ENCODE measurements around the gene SNU13.
"Not testable (repeated sequence)": the region's sequence is repeated elsewhere in the genome, so short reads cannot be mapped to it uniquely, and the experiment has no call there.

SNU13 gene

DNA sequence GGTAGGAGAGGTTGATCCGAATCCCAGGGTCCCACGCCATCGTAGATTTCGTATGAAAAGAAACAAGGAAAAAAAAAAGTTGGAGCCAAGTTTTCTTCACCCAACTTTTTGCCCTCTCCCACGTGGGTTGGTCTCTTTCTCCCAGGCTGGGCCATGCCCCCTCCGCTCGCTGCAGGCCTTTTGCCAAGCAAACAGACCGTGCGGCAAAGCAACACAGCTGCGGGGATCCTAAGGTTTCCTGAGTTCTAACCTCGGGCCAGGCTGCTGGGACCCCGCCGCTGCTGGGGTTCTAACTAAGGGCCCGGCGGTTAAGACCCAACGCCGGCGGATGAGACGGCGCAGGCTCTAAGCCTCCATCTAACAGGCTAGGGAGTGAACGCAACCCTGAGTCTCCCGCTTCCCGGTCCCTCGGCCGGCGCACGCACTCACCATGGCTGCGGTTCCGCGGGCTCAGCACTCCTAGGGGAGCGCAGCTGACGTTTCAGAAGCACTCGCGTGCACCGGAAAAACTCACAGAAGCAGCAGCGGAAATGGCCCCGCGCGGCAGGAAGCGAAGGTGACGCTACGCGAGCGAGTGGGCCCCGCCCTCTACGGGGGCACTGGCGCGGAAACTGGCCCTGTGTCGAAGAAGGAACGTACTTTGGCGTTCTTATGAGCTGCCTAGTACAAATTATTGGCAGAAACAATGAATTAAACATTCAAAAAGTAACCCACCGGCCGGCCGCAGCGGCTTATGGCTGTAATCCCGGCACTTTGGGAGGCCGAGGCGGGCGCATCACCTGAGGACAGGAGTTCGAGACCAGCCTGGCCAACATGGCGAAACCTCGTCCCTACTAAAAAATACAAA, at the start of gene SNU13:
TSS of gene SNU13 (minus strand) at position 503 of the 847 bp plus-strand sequence. CDS start at position 432, 71 bp downstream.
- peak; percentile 95 for DNase-seq (ENCODE audit: low spot score)

DNA sequence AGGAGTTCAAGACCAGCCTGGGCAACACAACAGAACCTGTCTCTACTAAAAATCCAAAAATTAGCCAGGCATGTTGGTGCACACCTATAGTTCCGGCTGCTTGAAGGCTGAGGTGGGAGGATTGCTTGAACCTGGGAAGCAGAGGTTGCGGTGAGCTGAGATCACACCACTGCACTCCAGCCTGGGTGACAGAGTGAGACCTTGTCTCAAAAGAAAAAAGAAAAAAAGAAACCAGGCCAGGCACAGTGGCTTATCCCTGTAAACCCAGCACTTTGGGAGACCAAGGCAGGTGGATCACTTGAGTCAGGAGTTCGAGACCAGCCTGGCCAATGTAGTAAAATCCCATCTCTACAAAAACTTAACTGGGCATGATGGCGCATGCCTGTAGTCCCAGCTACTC, 44.6 kb upstream of the SNU13 start:
- not testable (repeated sequence) for DNase-seq (ENCODE audit: low spot score)

DNA sequence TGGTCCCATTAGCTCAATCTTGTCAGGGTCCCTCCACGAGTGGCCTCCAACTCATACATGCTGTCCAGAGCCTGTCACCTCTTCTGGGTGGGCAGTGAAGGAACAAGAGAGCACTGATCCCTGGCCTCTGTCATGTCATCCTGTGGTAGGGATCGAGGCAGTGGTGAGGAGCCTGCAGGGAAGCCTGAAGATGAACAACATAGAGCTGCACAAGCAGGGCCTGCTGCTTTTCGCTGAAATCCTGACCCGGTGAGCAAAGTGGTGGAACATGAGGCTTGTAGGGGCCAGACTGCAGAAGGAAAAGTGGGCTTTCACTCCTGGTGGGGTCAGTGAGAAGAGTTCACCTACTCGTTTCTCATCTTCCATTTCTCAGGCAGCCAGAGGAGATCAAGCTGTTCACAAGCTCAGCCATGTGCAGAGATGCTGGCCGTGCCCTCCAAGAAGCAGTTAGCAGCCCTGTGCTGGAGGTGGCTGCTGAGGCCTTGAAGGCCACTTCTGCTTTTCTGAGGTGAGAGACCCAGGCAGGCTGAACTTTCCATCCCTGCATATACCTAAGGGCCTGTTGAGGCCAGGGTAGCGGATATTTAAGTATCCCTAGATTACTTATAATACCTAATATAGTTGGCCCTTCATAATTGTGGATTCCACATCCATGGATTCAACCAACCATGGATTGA, 43.6 kb upstream of the SNU13 start:
- no peak for DNase-seq (ENCODE audit: low spot score)

GRCh38 chr22:41731609-41732008, 42.9 kb upstream of the SNU13 start:
- no peak for DNase-seq (ENCODE audit: low spot score)

DNA sequence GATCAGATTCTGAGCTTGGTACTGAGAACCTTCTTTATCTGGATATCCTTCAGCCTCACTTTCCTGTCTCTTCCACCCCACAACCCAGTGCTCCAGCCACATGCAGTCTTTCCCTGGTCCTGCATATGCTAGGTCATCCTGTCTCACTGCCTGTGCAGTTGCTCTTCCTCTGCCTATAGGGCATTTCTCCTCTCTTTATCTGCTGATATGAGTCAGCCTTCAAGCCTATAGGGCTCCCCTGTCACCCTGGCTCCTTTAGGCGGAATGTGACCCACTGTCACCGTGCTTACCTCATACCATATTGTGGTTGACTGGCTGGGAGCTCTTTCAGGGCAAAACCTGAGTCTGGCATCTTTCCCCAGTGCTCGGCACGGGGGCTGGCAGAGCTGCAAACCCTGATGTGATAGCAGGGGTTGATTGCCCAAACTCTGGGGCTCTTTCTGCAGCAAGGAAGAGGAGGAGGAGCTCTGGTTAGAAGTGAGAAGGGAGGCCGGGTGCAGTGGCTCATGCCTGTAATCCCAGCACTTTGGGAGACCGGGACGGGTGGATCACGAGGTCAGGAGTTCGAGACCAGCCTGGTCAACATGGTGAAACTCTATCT, 36.9 kb upstream of the SNU13 start:
- DNase-seq (ENCODE audit: low spot score), result no peak

DNA sequence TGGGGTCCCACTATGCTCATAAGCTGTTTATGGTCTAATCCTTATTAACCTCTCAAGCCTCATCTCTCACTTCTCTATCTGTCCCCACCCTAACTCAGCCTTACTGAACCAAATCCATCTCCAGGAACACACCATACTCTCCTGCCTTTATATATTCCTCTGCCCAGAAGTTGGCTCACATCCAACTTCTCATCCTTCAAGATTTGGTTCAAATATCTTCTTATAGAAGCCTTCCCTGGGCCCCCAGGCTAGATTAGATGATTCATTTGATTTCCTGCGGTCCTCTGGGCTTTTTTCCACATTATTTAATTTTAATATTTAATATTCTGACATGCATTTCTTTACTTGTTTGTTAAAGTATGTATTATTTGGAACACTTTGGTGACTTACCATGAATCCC, 33.8 kb upstream of the SNU13 start:
- no peak for DNase-seq (ENCODE audit: low spot score)

DNA sequence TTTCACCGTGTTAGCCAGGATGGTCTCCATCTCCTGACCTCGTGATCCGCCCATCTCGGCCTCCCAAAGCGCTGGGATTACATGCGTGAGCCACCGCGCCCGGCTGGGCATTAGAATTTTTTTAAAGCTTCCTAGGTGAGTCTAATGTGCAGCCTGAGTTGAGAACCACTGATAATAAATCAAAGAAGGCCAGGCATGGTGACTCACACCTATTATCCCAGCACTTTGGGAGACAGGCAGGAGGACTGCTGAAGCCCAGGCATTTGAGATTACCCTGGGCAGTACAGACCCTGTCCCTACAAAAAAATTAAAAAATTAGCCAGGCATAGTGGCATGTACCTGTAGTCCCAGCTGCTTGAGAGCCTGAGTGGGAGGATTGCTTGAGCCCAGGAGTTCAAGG, 24.3 kb upstream of the SNU13 start:
- no peak for DNase-seq (ENCODE audit: low spot score)

- no peak for DNase-seq (ENCODE audit: low spot score)
Observed at GRCh38 chr22:41709341-41709740, 20.7 kb upstream of the SNU13 start.

- DNase-seq (ENCODE audit: low spot score), result no peak
Observed at GRCh38 chr22:41702763-41703162, 14.1 kb upstream of the SNU13 start.

- no peak for DNase-seq (ENCODE audit: low spot score)
Observed at GRCh38 chr22:41700108-41700364, 11.4 kb upstream of the SNU13 start.

- DNase-seq (ENCODE audit: low spot score), result peak; percentile 33
Observed at GRCh38 chr22:41699264-41700107, 10.8 kb upstream of the SNU13 start, which contains the start of gene MEI1. Gene MEI1 (plus strand): TSS chr22:41699503. CDS start chr22:41699539, 36 bp downstream.

DNA sequence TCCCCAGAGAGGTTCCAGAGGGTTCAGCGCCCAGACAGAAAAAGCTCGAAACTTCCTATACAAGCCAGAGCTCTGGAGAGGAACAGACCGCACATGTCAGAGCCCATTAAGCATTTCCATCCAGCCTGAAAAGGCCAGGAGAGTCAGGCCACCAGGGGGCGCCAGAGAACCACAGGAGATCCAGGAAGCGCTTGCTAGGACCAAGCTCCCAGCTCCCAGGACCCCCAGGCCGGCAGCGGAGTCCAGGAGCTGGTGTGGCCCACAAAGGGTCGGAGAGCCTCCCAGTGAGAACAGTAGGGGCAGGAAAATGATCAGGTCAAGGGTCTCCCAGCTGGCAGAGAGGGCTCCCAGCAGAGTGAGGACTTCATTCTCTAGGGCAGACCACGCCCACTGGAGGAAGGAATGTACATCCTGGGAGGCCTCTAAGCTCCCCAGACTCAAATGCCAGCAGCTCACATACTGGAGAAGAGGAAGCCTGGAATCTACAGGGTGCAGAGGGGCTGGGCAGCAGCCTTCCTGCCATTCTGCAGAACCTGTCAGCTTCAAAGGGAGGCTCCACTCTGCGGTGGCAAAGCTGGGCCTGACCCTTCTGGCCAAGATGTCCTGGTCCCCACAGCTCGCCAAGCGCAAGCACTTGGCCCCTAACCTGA, 8.6 kb upstream of the SNU13 start:
- peak; percentile 90 for DNase-seq (ENCODE audit: low spot score)

- peak; percentile 50 for DNase-seq (ENCODE audit: low spot score)
Observed at GRCh38 chr22:41696703-41697102, 8.0 kb upstream of the SNU13 start.

DNA sequence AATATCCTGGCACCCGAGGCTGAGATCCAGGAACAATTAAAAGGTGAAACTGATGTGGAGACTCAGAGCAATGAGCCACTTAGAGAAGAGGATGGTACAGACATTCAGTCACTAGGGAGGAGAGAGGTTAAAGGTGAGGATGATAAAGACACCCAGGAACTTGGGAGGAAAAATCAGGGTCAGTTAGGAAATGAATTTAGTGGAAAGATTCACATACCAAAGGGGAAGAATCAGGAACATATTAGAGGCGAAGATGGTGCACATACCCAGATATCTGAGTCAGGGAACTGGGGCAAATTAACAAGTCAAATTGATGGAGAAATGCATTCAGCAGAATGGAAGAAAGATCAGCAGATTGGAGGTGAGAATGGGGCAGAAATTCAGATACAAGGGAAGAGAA, 6.5 kb upstream of the SNU13 start:
- no peak for DNase-seq (ENCODE audit: low spot score)

DNA sequence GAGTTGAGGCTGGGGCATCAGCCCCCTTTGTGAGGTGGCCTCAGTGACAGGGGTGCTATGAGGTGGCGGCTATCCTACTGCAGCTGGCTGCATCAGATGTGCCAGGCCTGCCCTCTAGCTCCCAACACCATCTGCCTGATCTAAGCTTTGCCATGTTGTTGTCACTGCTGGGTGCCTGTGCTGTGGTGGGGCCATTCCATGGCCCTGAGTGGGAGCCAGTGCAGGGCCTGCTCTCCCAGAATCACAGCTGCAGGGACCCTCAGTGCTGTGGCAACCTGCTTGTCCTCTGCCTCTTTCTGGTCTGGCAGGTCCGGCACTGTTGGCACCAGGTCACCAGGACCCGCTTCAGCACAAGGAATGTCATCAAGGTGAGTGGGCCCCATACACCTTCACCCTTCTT, 1.8 kb upstream of the SNU13 start:
- DNase-seq (ENCODE audit: low spot score), result no peak

- peak; percentile 52 for DNase-seq (ENCODE audit: low spot score)
Observed at GRCh38 chr22:41687901-41688364, 734 bp downstream of the SNU13 start.

GRCh38 chr22:41686890-41687289, 1.8 kb downstream of the SNU13 start:
- not testable (repeated sequence) for DNase-seq (ENCODE audit: low spot score)

GRCh38 chr22:41684194-41684593, 4.5 kb downstream of the SNU13 start:
- no peak for DNase-seq (ENCODE audit: low spot score)

- DNase-seq (ENCODE audit: low spot score), result no peak
Observed at GRCh38 chr22:41683616-41684015, 5.1 kb downstream of the SNU13 start.

- DNase-seq (ENCODE audit: low spot score), result no peak
Observed at GRCh38 chr22:41683052-41683451, 5.6 kb downstream of the SNU13 start.

- peak; percentile 90 for DNase-seq (ENCODE audit: low spot score)
Observed at GRCh38 chr22:41682033-41682807, 6.4 kb downstream of the SNU13 start.
